ENCODE results near the gene EFNB3. TPM values are rescaled to one million over a fixed set of nuclear protein-coding genes. Genes with fewer than 3 reads are reported as not detected.

EFNB3 gene
- total and polyA plus RNA-seq, 2 of the 13 experiments (the other 11 are each of a cell fraction or from before 2014, with no cell fraction given) = 0.07 to 0.25 TPM

GRCh38 chr17:7687908-7688807 is 16.8 kb upstream of the EFNB3 start, which contains the start of gene WRAP53 (continued):
- TF ChIP-seq ZNF337 (CRISPR knock-in tag; IDR thresholded peaks at IDR 0.05; ENCODE audit: borderline replicate concordance, low read depth) (0 out of 2 replicates have a peak, but pooled peaks have one; percentile 30), ZNF878 (CRISPR knock-in tag; IDR thresholded peaks at IDR 0.05) (peak; percentile 82; the same call in 1 of the 2 replicates), ZGPAT (CRISPR knock-in tag; IDR thresholded peaks at IDR 0.05) (peak; percentile 67), ZNF788 (CRISPR knock-in tag; IDR thresholded peaks at IDR 0.05; ENCODE audit: borderline replicate concordance) (peak; percentile 22; the same call in 1 of the 2 replicates), CREBL2 (CRISPR knock-in tag; IDR thresholded peaks at IDR 0.05; ENCODE audit: borderline replicate concordance) (no peak), PRDM4 (CRISPR knock-in tag; IDR thresholded peaks at IDR 0.05; ENCODE audit: borderline replicate concordance) (no peak), RELA (CRISPR knock-in tag; IDR thresholded peaks at IDR 0.05) (peak; percentile 78; the same call in 1 of the 2 replicates), TBL1XR1 (IDR thresholded peaks at IDR 0.05; ENCODE audit: borderline replicate concordance, low read length, partially characterized antibody) (peak; percentile 47), PRDM15 (CRISPR knock-in tag; IDR thresholded peaks at IDR 0.05) (peak; percentile 79), ISX (CRISPR knock-in tag; conservative IDR thresholded peaks at IDR 0.05) (no peak), NFKB2 (CRISPR knock-in tag; IDR thresholded peaks at IDR 0.05; ENCODE audit: borderline replicate concordance) (peak; percentile 33; the same call in 1 of the 2 replicates), SIN3A (IDR thresholded peaks at IDR 0.05; ENCODE audit: borderline replicate concordance, low read depth, low read length) (peak; percentile 97), HHEX (CRISPR knock-in tag; IDR thresholded peaks at IDR 0.05) (0 out of 2 replicates have a peak, but pooled peaks have one; percentile 40), HINFP (CRISPR knock-in tag; IDR thresholded peaks at IDR 0.05; ENCODE audit: low read depth) (peak; percentile 78; the same call in 1 of the 2 replicates), NFIC (IDR thresholded peaks at IDR 0.05; ENCODE audit: low read length) (0 out of 2 replicates have a peak, but pooled peaks have one; percentile 24), ZSCAN9 (CRISPR knock-in tag; IDR thresholded peaks at IDR 0.05; ENCODE audit: borderline replicate concordance) (peak; percentile 47; the same call in 1 of the 2 replicates), RXRB (CRISPR knock-in tag; IDR thresholded peaks at IDR 0.05; ENCODE audit: borderline replicate concordance) (peak; percentile 51; the same call in 1 of the 2 replicates), MXD4 (CRISPR knock-in tag; IDR thresholded peaks at IDR 0.05) (peak; percentile 61)

Data from HepG2 (cell line).